ENCODE data around the gene ETV4. TPM values are rescaled to one million over a fixed set of nuclear protein-coding genes. Genes with fewer than 3 reads are reported as not detected.

The ETV4 gene
- total RNA-seq: 4.3 and 4.9 TPM in 2 replicates

DNA sequence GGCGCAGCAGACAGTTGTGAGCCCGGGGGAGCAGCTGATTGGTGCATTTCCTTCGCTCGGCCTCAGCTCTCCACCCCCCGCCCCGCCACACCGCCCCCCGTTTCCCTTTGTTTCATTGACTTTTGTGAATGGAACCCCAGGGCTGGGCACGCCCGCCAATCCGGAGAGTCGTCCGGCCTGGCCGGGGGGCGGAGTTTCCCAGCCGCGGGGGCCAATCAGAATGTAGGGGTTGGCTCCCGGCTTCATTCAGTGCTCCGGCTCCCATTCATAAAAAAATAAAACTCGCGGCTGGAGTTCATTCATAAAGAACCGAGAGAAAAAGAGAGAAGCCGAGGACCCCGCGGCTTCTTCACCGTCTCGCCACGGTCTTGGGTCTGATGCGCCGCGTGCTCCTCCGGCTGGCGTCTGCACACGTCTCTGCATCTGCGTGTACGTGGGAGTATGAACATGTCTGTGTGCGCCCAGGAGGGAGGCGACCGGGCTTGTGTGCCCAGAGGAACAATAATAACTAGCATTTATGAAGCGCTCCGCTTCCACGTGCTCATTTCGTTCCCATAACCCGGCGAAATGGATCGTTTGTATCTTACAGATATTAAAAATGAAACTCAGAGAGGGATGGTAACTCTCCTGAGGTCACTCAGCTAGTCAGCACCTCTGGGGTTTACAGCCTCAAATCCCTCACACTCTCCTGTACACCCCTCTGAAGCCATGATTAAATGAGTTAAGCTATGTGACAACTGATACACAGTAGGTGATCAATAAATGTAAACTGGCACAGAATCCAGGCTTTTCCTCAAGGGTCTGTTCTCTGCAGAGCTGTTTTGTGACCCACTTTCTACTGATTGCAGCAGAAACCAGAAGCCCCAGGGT lies at the start of gene ETV4:
Gene ETV4, minus strand, starts transcription at position 22 of the 870 bp plus-strand sequence. CDS start 723 bp downstream, outside the sequence.

DNA sequence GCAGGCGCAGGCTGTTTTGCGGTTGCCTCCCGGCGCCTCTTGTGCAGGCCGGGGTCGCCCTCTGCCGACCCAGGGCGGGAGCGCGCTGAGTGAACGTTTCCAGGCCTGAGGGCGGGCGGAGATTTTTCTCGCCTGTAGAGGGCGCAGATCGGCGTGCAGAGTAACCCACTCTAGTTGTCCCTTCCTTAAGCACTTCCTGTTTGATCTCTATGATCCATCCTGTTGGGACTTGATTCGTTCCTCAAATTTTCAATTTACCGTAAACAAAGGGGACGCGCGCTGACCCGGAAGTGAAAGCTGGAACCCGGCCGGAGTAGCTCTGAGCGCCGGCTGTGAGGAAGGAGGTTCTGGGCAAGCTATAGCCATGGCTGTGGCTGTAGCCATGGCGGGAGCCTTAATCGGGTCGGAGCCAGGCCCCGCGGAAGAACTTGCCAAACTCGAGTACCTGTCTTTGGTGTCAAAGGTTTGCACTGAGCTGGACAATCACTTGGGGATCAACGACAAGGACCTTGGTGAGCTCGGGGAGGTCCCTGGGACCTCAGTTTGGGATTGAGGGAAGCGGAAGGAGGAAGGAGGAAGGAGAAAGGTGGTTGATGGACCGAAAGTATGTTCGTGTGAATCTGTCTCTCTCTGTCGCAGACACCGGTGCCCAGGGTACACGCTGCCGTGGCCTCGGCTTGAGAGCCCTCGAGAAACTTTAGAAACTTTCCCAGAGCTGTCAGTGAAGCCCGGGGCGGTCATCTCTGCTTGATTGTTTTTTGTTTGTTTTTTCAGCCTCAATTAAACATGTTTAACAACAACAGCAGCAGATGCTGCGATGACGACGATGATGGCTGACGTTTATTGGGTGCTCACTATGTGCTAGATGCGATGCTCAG lies 62.2 kb downstream of the ETV4 start, which contains the start of gene DHX8:
Gene DHX8, plus strand, starts transcription at position 302 of the 878 bp plus-strand sequence. Its CDS starts 63 bp downstream, at position 365.

Other genes with a start within 250 kb of the ETV4 start
- gene ARL4D, start 147.3 kb downstream of the ETV4 start, total RNA-seq: 25.8 and 92.4 TPM in 2 replicates
- gene DHX8, start 62.4 kb downstream of the ETV4 start, total RNA-seq: 23.7 and 25.3 TPM in 2 replicates
- 0.34 TPM in 1 of 2 replicates, not detected in the other for gene MEOX1, start 115.6 kb upstream of the ETV4 start, total RNA-seq
- not detected in 2 replicates for gene SOST, start 212.5 kb upstream of the ETV4 start, total RNA-seq
- gene DUSP3, start 232.6 kb upstream of the ETV4 start, total RNA-seq: 17.4 and 31.3 TPM in 2 replicates
- gene CFAP97D1, start 234.1 kb upstream of the ETV4 start, total RNA-seq: not detected in 2 replicates